Memory B cell (primary cell): ENCODE data around the gene SRRM2.
A peak's percentile ranks its signal among the peaks of the same experiment; 100 is the strongest.

Experiments
- ATAC-seq: fragments of 150-1000 bp; cut with Tn5 transposase; 2 replicates; pipeline ENCODE4 v1.10.0; 2021; ENCODE audit warnings: low read depth, mild to moderate bottlenecking, moderate library complexity
- DNase-seq, 2 donors: peaks; one replicate each; pipeline ENCODE4 v3.0.0; 2022; ENCODE audit warnings: low spot score in 2 of 2
- H3K27ac Mint-ChIP-seq: one replicate; pipeline ENCODE4 v1.8.0; 2022; ENCODE audit warnings: mild to moderate bottlenecking, moderate library complexity, mixed read lengths
- H3K27me3 Mint-ChIP-seq: one replicate; pipeline ENCODE4 v1.8.0; 2022; ENCODE audit warnings: mixed read lengths
- H3K36me3 Mint-ChIP-seq: one replicate; pipeline ENCODE4 v1.8.0; 2022; ENCODE audit warnings: mild to moderate bottlenecking, mixed read lengths
- H3K4me1 Mint-ChIP-seq: one replicate; pipeline ENCODE4 v1.8.0; 2022; ENCODE audit warnings: mixed read lengths
- H3K4me3 Mint-ChIP-seq: one replicate; pipeline ENCODE4 v1.8.0; 2022; ENCODE audit warnings: mild to moderate bottlenecking, moderate library complexity, mixed read lengths
- H3K9me3 Mint-ChIP-seq: one replicate; pipeline ENCODE4 v1.8.0; 2022; ENCODE audit warnings: mixed read lengths

The SRRM2 gene

DNA sequence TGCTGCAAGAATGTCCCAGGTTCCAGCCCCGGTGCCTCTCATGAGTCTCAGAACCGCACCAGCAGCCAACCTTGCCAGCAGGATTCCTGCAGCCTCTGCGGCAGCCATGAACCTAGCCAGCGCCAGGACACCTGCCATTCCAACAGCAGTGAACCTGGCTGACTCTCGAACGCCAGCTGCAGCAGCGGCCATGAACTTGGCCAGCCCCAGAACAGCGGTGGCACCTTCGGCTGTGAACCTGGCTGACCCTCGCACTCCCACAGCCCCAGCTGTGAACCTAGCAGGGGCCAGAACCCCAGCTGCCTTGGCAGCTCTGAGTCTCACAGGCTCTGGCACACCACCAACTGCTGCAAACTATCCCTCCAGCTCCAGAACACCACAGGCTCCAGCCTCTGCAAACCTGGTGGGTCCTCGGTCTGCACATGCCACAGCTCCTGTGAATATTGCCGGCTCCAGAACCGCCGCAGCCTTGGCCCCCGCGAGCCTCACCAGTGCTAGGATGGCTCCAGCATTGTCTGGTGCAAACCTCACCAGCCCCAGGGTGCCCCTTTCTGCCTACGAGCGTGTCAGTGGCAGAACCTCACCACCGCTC is 14.8 kb downstream of the SRRM2 start:
- Mint-ChIP-seq H3K27ac (peak overlapping the region; percentile 76), H3K4me3 (no peak overlapping the region)

DNA sequence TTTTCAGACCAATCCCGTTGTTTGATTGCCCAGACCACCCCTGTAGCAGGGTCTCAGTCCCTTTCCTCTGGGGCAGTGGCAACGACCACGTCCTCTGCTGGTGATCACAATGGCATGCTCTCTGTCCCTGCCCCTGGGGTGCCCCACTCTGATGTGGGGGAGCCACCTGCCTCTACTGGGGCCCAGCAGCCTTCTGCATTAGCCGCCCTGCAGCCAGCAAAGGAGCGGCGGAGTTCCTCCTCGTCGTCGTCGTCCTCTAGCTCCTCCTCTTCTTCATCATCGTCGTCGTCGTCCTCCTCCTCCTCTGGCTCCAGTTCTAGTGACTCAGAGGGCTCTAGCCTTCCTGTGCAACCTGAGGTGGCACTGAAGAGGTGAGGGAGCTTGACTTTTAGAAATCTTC is 15.5 kb downstream of the SRRM2 start:
- H3K4me3 Mint-ChIP-seq, result no peak overlapping the region
- no peaks in the 10 kb centered on the region for H3K9me3 Mint-ChIP-seq
- H3K27ac Mint-ChIP-seq, result peak overlapping the region; percentile 70
- H3K4me1 Mint-ChIP-seq, result peaks cover 19% of the 10 kb centered on the region
- ATAC-seq (no peak), DNase-seq (no peak)
- H3K27me3 Mint-ChIP-seq, result no peaks in the 10 kb centered on the region
- peaks cover 58% of the 10 kb centered on the region for H3K36me3 Mint-ChIP-seq

More for the DNA sequence above, 14.8 kb downstream of the SRRM2 start:
- no peak for DNase-seq
- H3K27me3 Mint-ChIP-seq, result no peaks in the 10 kb centered on the region
- ATAC-seq, result no peak
- peaks cover 60% of the 10 kb centered on the region for H3K36me3 Mint-ChIP-seq
- H3K9me3 Mint-ChIP-seq, result no peaks in the 10 kb centered on the region
- peaks cover 14% of the 10 kb centered on the region for H3K4me1 Mint-ChIP-seq

- Mint-ChIP-seq H3K4me3 (no peak overlapping the region), H3K4me1 (peaks cover 20% of the 10 kb centered on the region), H3K27ac (peak overlapping the region; percentile 80), H3K36me3 (peaks cover 51% of the 10 kb centered on the region), H3K27me3 (no peaks in the 10 kb centered on the region), H3K9me3 (no peaks in the 10 kb centered on the region)
- DNase-seq (no peak), ATAC-seq (no peak)
Observed at GRCh38 chr16:2768403-2769089, 16.1 kb downstream of the SRRM2 start.

GRCh38 chr16:2769100-2769529 is 16.7 kb downstream of the SRRM2 start:
- peak overlapping the region; percentile 80 for H3K27ac Mint-ChIP-seq
- DNase-seq (no peak), ATAC-seq (no peak)
- H3K36me3 Mint-ChIP-seq, result peaks cover 46% of the 10 kb centered on the region
- H3K27me3 Mint-ChIP-seq, result no peaks in the 10 kb centered on the region
- no peaks in the 10 kb centered on the region for H3K9me3 Mint-ChIP-seq
- no peak overlapping the region for H3K4me3 Mint-ChIP-seq
- peaks cover 20% of the 10 kb centered on the region for H3K4me1 Mint-ChIP-seq

- Mint-ChIP-seq H3K27me3 (no peaks in the 10 kb centered on the region), H3K9me3 (no peaks in the 10 kb centered on the region), H3K27ac (peak overlapping the region; percentile 80), H3K4me1 (peaks cover 20% of the 10 kb centered on the region), H3K36me3 (peaks cover 46% of the 10 kb centered on the region), H3K4me3 (no peak overlapping the region)
- ATAC-seq (no peak), DNase-seq (no peak)
Observed at GRCh38 chr16:2769675-2770056, 17.2 kb downstream of the SRRM2 start.

GRCh38 chr16:2770057-2770951 is 17.9 kb downstream of the SRRM2 start:
- Mint-ChIP-seq H3K27me3 (no peaks in the 10 kb centered on the region), H3K36me3 (peaks cover 42% of the 10 kb centered on the region), H3K4me3 (no peak overlapping the region), H3K4me1 (peaks cover 22% of the 10 kb centered on the region), H3K27ac (peak overlapping the region; percentile 80), H3K9me3 (no peaks in the 10 kb centered on the region)
- peak; percentile 12 for ATAC-seq
- DNase-seq, result no peak

DNA sequence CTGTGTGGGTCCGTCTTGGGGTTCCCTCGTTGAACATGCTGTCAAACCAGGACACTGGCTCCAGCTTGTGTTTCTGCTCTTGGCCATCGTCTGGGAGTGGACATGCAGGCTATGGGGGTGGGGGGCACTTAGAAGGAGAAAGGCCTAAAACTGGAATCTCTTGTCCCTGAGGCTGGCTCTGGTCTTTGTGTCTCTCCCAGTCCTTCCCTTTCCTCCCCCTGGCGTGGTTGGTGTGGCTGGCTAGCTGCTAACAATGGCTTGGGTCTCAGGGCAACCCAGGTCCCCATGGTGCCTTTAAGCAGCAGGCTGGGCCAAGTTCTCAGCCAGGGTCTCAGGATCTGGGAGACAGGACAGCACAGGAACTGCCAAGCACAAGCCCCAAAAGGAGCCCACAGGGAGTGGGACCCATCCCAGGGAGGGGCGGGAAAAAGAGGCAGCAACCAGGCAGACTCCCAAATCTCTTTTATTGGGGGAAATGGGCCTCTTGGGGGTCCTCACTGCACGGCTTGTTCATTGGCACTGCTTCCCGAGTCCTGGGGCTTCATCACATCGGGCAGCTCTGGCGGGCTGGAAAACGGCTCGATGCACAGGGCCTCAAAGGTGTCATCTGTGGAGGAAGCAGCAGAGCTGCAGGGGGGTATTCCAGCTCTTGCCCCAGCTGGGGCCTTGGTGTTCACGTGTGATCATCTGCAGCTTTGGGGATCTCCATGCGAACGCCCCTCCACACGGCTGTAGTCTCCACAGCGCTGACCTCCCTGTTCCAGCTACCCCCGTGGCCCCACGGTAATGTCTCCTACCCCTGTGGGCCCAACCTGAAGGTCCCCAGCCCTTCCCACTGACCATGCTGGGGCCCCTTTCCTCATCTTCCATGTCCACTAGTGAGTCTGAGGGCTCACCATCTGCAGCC is 19.3 kb downstream of the SRRM2 start:
- ATAC-seq, result no peak
- Mint-ChIP-seq H3K27ac (no peak overlapping the region), H3K27me3 (no peaks in the 10 kb centered on the region), H3K36me3 (peaks cover 31% of the 10 kb centered on the region), H3K4me3 (no peak overlapping the region), H3K4me1 (peaks cover 29% of the 10 kb centered on the region), H3K9me3 (no peaks in the 10 kb centered on the region)
- DNase-seq, result no peak

GRCh38 chr16:2773188-2773968 is 20.9 kb downstream of the SRRM2 start:
- no peak overlapping the region for H3K27ac Mint-ChIP-seq
- H3K4me3 Mint-ChIP-seq, result no peak overlapping the region
- H3K4me1 Mint-ChIP-seq, result peaks cover 30% of the 10 kb centered on the region
- no peaks in the 10 kb centered on the region for H3K27me3 Mint-ChIP-seq
- DNase-seq (no peak), ATAC-seq (no peak)
- no peaks in the 10 kb centered on the region for H3K9me3 Mint-ChIP-seq
- peaks cover 20% of the 10 kb centered on the region for H3K36me3 Mint-ChIP-seq

GRCh38 chr16:2774161-2774891 is 21.9 kb downstream of the SRRM2 start:
- DNase-seq (no peak), ATAC-seq (no peak)
- no peak overlapping the region for H3K27ac Mint-ChIP-seq
- peaks cover 32% of the 10 kb centered on the region for H3K4me1 Mint-ChIP-seq
- H3K9me3 Mint-ChIP-seq, result no peaks in the 10 kb centered on the region
- no peaks in the 10 kb centered on the region for H3K27me3 Mint-ChIP-seq
- H3K4me3 Mint-ChIP-seq, result no peak overlapping the region
- H3K36me3 Mint-ChIP-seq, result peaks cover 15% of the 10 kb centered on the region

DNA sequence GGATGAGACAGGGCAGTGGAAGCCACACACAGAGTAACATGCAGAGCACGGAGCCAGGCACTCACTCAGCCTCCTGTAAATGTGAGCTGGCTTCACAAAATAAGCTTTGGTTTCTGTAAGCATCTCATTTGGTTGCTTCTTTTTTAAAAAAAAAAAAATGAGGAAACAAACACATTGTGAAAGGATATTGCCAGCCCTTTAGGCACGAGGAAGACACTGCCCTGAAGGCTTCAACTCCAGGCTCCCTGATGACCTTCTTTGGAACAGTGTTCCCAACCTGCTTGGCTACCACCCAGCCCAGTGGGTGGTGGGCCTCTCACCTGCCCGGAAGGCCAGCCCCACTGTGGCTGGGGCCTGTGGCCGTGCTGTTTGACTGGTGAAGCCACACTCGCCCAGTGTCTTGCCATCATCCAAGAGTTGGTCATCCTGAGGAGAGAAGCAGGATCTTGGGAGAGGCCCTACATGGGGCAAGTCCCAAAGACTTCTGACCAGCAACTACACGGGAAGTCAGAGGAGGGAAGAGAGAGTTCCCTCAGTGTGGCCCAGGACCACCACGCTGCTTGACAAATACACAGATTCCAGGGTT is 22.8 kb downstream of the SRRM2 start:
- Mint-ChIP-seq H3K27me3 (no peaks in the 10 kb centered on the region), H3K4me3 (no peak overlapping the region), H3K36me3 (peaks cover 7% of the 10 kb centered on the region), H3K27ac (no peak overlapping the region), H3K4me1 (peaks cover 26% of the 10 kb centered on the region), H3K9me3 (no peaks in the 10 kb centered on the region)
- ATAC-seq (no peak), DNase-seq (no peak)

- H3K27me3 Mint-ChIP-seq, result no peaks in the 10 kb centered on the region
- DNase-seq, result no peak
- H3K4me1 Mint-ChIP-seq, result peaks cover 26% of the 10 kb centered on the region
- no peaks in the 10 kb centered on the region for H3K9me3 Mint-ChIP-seq
- H3K36me3 Mint-ChIP-seq, result peaks cover 7% of the 10 kb centered on the region
- H3K4me3 Mint-ChIP-seq, result peak overlapping the region; percentile 91
- ATAC-seq, result no peak
- peak overlapping the region; percentile 82 for H3K27ac Mint-ChIP-seq
Observed at GRCh38 chr16:2775765-2776499, 23.5 kb downstream of the SRRM2 start.
